Mononuclear cell (primary cell): ENCODE data around the gene GLRX3. TPM values are rescaled to one million over a fixed set of nuclear protein-coding genes. Genes with fewer than 3 reads are reported as not detected.

Experiments
- H3K27me3 ChIP-seq: 2 replicates; pipeline ENCODE4 v1.6.0; 2011; ENCODE audit warnings: low read length, control low read depth; ENCODE audit not compliant: insufficient read depth
- H3K4me1 ChIP-seq: 2 replicates; pipeline ENCODE4 v1.5.1; 2011; ENCODE audit warnings: mild to moderate bottlenecking, low read length, control low read depth; ENCODE audit not compliant: insufficient read depth
- H3K4me3 ChIP-seq: 2 replicates; pipeline ENCODE4 v1.5.1; 2011; ENCODE audit warnings: mild to moderate bottlenecking, low read length, moderate library complexity
- H3K9me3 ChIP-seq: 2 replicates; pipeline ENCODE4 v1.5.1; 2011; ENCODE audit warnings: low read depth, mild to moderate bottlenecking, control low read depth, low read length
- total RNA-seq: library from RNA; depleted of rRNA; stranded (reverse); fragments of >200 nt; gene quantifications from one replicate; pipeline ENCODE4 v1.2.3, GENCODE V29; 2012

The GLRX3 gene
- total RNA-seq, 1 donor, result 34.1 TPM

DNA sequence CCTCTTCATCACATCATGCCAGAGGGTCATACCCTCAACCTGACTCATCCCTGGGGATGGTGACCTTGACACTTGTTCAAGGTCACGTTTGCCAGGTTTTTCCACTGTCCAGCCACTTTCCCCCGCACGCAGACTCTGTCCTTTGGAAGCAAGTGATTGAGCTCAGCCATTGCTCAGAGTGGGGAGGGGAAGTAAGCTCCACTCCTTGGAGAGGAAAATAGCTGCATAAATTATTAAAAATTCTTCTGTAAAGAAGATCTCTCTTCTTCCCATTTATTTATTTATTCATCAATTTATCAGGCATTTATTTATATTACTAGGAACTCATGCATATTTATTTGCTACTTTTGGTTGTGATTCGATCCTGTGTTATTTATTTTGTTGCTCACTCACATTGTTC, 88.0 kb downstream of the GLRX3 start:
- no peaks in the 10 kb centered on the region for H3K9me3 ChIP-seq
- no peak overlapping the region for H3K4me3 ChIP-seq
- H3K4me1 ChIP-seq, result no peaks in the 10 kb centered on the region
- H3K27me3 ChIP-seq, result no peaks in the 10 kb centered on the region

DNA sequence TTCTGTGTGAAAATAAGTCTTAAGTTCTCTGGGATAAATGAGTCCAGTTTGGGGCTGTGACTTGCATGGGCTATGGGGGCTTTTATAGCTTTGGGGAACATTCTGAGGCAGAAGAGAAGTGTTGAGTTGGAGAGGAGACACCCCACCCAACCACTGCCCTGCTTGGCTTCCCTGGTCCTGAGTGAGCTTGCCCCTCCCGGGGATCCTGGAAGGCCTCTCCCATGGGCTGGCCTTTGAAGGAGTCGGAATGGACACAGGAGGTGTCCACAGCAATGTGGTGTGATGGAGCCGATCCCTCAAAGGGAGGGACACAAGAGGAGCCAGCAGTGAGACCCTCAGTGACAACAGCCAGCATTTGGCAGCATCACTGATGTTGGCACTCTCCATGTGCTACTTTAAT, 89.8 kb downstream of the GLRX3 start:
- Histone ChIP-seq H3K4me3 (no peak overlapping the region), H3K27me3 (no peaks in the 10 kb centered on the region), H3K9me3 (no peaks in the 10 kb centered on the region), H3K4me1 (no peaks in the 10 kb centered on the region)

DNA sequence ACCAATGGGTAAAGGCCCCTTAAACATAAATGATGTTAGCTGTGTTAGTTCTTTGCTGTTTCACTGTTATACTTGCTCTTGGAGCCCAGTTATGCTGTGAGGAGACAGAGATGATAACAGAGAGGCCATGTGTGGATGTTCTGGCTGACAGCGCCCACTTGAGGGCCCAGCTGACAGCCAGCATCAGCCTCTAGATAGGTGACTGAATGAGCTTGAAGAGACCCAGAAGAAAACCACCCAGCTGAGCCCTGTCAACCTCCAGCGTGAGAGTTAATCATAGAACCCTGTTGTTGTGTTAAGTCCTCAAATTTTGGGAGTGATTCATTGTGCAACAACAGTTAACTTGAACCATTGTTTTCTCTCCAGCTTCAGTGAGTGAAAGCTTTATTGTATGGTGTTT, 91.7 kb downstream of the GLRX3 start:
- no peak overlapping the region for H3K4me3 ChIP-seq
- H3K4me1 ChIP-seq, result no peaks in the 10 kb centered on the region
- H3K9me3 ChIP-seq, result no peaks in the 10 kb centered on the region
- H3K27me3 ChIP-seq, result no peaks in the 10 kb centered on the region

Other genes starting within 250 kb of the GLRX3 start
- gene EBF3, start 172.1 kb upstream of the GLRX3 start, total RNA-seq, result not detected
- 1.8 TPM for gene C10orf143, start 25.6 kb upstream of the GLRX3 start, total RNA-seq